ENCODE data around the gene KRTAP2-4.
"Not testable (repeated sequence)": the region's sequence is repeated elsewhere in the genome, so short reads cannot be mapped to it uniquely, and the experiment has no call there.

Gene KRTAP2-4

GRCh38 chr17:41049110-41049509 lies 16.6 kb downstream of the KRTAP2-4 start:
- Histone ChIP-seq H3K4me3 (ENCODE audit: low read length) (no peak overlapping the region), H3K36me3 (ENCODE audit: insufficient read depth, low read depth, low read length) (no peaks in the 10 kb centered on the region), H3K9me3 (ENCODE audit: insufficient read depth, low read depth, low read length) (no peaks in the 10 kb centered on the region), H3K27ac (ENCODE audit: low read length) (no peak overlapping the region), H3K4me1 (ENCODE audit: insufficient read depth, low read length) (no peaks in the 10 kb centered on the region; the same call in 1 of the 2 replicates), H3K9ac (ENCODE audit: low read depth, low read length) (no peak overlapping the region), H3K27me3 (ENCODE audit: insufficient read depth, low read length) (no peaks in the 10 kb centered on the region)

- Histone ChIP-seq H3K27me3 (ENCODE audit: insufficient read depth, low read length) (no peaks in the 10 kb centered on the region), H3K4me3 (ENCODE audit: low read length) (no peak overlapping the region), H3K9me3 (ENCODE audit: insufficient read depth, low read depth, low read length) (no peaks in the 10 kb centered on the region), H3K27ac (ENCODE audit: low read length) (no peak overlapping the region), H3K4me1 (ENCODE audit: insufficient read depth, low read length) (no peaks in the 10 kb centered on the region; the same call in 1 of the 2 replicates), H3K9ac (ENCODE audit: low read depth, low read length) (no peak overlapping the region), H3K36me3 (ENCODE audit: insufficient read depth, low read depth, low read length) (no peaks in the 10 kb centered on the region)
Measured at GRCh38 chr17:41048441-41048840, 17.2 kb downstream of the KRTAP2-4 start.

GRCh38 chr17:41046735-41047465 lies 18.8 kb downstream of the KRTAP2-4 start, which contains the start of gene KRTAP2-1:
TSS of gene KRTAP2-1 (minus strand) at chr17:41047316. CDS start at chr17:41047267, 49 bp downstream.
- not testable (repeated sequence) for H3K27ac ChIP-seq (ENCODE audit: low read length); H3K36me3 ChIP-seq (ENCODE audit: insufficient read depth, low read depth, low read length); H3K4me3 ChIP-seq (ENCODE audit: low read length); H3K4me1 ChIP-seq (ENCODE audit: insufficient read depth, low read length); H3K9me3 ChIP-seq (ENCODE audit: insufficient read depth, low read depth, low read length); H3K9ac ChIP-seq (ENCODE audit: low read depth, low read length); H3K27me3 ChIP-seq (ENCODE audit: insufficient read depth, low read length)

- Histone ChIP-seq H3K36me3 (ENCODE audit: insufficient read depth, low read depth, low read length) (no peaks in the 10 kb centered on the region), H3K9ac (ENCODE audit: low read depth, low read length) (no peak overlapping the region), H3K4me3 (ENCODE audit: low read length) (no peak overlapping the region), H3K27ac (ENCODE audit: low read length) (no peak overlapping the region), H3K4me1 (ENCODE audit: insufficient read depth, low read length) (peaks cover 7% of the 10 kb centered on the region; the same call in 1 of the 2 replicates), H3K9me3 (ENCODE audit: insufficient read depth, low read depth, low read length) (no peaks in the 10 kb centered on the region), H3K27me3 (ENCODE audit: insufficient read depth, low read length) (no peaks in the 10 kb centered on the region)
Measured at GRCh38 chr17:41042953-41043352, 22.7 kb downstream of the KRTAP2-4 start.

- not testable (repeated sequence) for H3K27me3 ChIP-seq (ENCODE audit: insufficient read depth, low read length); H3K27ac ChIP-seq (ENCODE audit: low read length); H3K36me3 ChIP-seq (ENCODE audit: insufficient read depth, low read depth, low read length); H3K9ac ChIP-seq (ENCODE audit: low read depth, low read length); H3K9me3 ChIP-seq (ENCODE audit: insufficient read depth, low read depth, low read length); H3K4me3 ChIP-seq (ENCODE audit: low read length)
- H3K4me1 ChIP-seq (ENCODE audit: insufficient read depth, low read length) = peaks cover 13% of the 10 kb centered on the region; the same call in 1 of the 2 replicates
Measured at GRCh38 chr17:41040783-41041571, 24.7 kb downstream of the KRTAP2-4 start, which contains the start of gene KRTAP1-1. TSS of gene KRTAP1-1 (minus strand) at chr17:41041450. CDS start at chr17:41041397, 53 bp downstream.

GRCh38 chr17:41037853-41038350 lies 27.8 kb downstream of the KRTAP2-4 start:
- Histone ChIP-seq H3K9me3 (ENCODE audit: insufficient read depth, low read depth, low read length) (no peaks in the 10 kb centered on the region), H3K27ac (ENCODE audit: low read length) (no peak overlapping the region), H3K9ac (ENCODE audit: low read depth, low read length) (no peak overlapping the region), H3K4me3 (ENCODE audit: low read length) (no peak overlapping the region), H3K27me3 (ENCODE audit: insufficient read depth, low read length) (no peaks in the 10 kb centered on the region), H3K36me3 (ENCODE audit: insufficient read depth, low read depth, low read length) (no peaks in the 10 kb centered on the region), H3K4me1 (ENCODE audit: insufficient read depth, low read length) (peaks cover 13% of the 10 kb centered on the region; the same call in 1 of the 2 replicates)

GRCh38 chr17:41034346-41034935 lies 31.2 kb downstream of the KRTAP2-4 start, which contains the start of gene KRTAP1-3:
TSS of gene KRTAP1-3 (minus strand) at chr17:41034874. CDS start at chr17:41034821, 53 bp downstream.
- not testable (repeated sequence) for H3K9ac ChIP-seq (ENCODE audit: low read depth, low read length); H3K9me3 ChIP-seq (ENCODE audit: insufficient read depth, low read depth, low read length); H3K27me3 ChIP-seq (ENCODE audit: insufficient read depth, low read length); H3K27ac ChIP-seq (ENCODE audit: low read length); H3K36me3 ChIP-seq (ENCODE audit: insufficient read depth, low read depth, low read length); H3K4me3 ChIP-seq (ENCODE audit: low read length)
- H3K4me1 ChIP-seq (ENCODE audit: insufficient read depth, low read length) = peaks cover 13% of the 10 kb centered on the region; the same call in 1 of the 2 replicates

GRCh38 chr17:41029633-41030245 lies 35.9 kb downstream of the KRTAP2-4 start, which contains the start of gene KRTAP1-4:
TSS of gene KRTAP1-4 (minus strand) at chr17:41030195. CDS start at chr17:41030078, 117 bp downstream.
- no peak within 1 kb of the TSS for H3K27ac ChIP-seq (ENCODE audit: low read length)
- no peak within 1 kb of the TSS for H3K4me3 ChIP-seq (ENCODE audit: low read length)
- no peaks in the 10 kb centered on the region for H3K9me3 ChIP-seq (ENCODE audit: insufficient read depth, low read depth, low read length)
- no peak within 1 kb of the TSS for H3K9ac ChIP-seq (ENCODE audit: low read depth, low read length)
- H3K36me3 ChIP-seq (ENCODE audit: insufficient read depth, low read depth, low read length) = no peaks in the 10 kb centered on the region
- H3K4me1 ChIP-seq (ENCODE audit: insufficient read depth, low read length) = no peaks in the 10 kb centered on the region
- H3K27me3 ChIP-seq (ENCODE audit: insufficient read depth, low read length) = no peaks in the 10 kb centered on the region

- H3K4me3 ChIP-seq (ENCODE audit: low read length) = no peak within 1 kb of the TSS
- no peak within 1 kb of the TSS for H3K9ac ChIP-seq (ENCODE audit: low read depth, low read length)
- H3K36me3 ChIP-seq (ENCODE audit: insufficient read depth, low read depth, low read length) = no peaks in the 10 kb centered on the region
- no peaks in the 10 kb centered on the region for H3K4me1 ChIP-seq (ENCODE audit: insufficient read depth, low read length)
- no peaks in the 10 kb centered on the region for H3K9me3 ChIP-seq (ENCODE audit: insufficient read depth, low read depth, low read length)
- no peaks in the 10 kb centered on the region for H3K27me3 ChIP-seq (ENCODE audit: insufficient read depth, low read length)
- no peak within 1 kb of the TSS for H3K27ac ChIP-seq (ENCODE audit: low read length)
Measured at GRCh38 chr17:41026715-41027471, 38.8 kb downstream of the KRTAP2-4 start, which contains the start of gene KRTAP1-5. TSS of gene KRTAP1-5 (minus strand) at chr17:41027208. CDS start at chr17:41027155, 53 bp downstream.

- Histone ChIP-seq H3K9ac (ENCODE audit: low read depth, low read length) (no peak overlapping the region), H3K9me3 (ENCODE audit: insufficient read depth, low read depth, low read length) (no peaks in the 10 kb centered on the region), H3K4me3 (ENCODE audit: low read length) (no peak overlapping the region), H3K27me3 (ENCODE audit: insufficient read depth, low read length) (no peaks in the 10 kb centered on the region), H3K27ac (ENCODE audit: low read length) (no peak overlapping the region), H3K36me3 (ENCODE audit: insufficient read depth, low read depth, low read length) (no peaks in the 10 kb centered on the region), H3K4me1 (ENCODE audit: insufficient read depth, low read length) (no peaks in the 10 kb centered on the region)
Measured at GRCh38 chr17:41024697-41025096, 41.0 kb downstream of the KRTAP2-4 start.

Data from iPS-20b (cell line).